NT2/D1 (cell line): Measurements from ENCODE around the gene MT1A.

ENCODE experiments used
- YY1 ChIP-seq: IDR thresholded peaks from 2 replicates; pipeline ENCODE4 v1.6.1; 2011; ENCODE audit not compliant: insufficient read length, insufficient read depth
- ZNF274 ChIP-seq: IDR thresholded peaks from 2 replicates; pipeline ENCODE4 v1.6.1; 2011; ENCODE audit warnings: mild to moderate bottlenecking, low read depth, low read length

DNA sequence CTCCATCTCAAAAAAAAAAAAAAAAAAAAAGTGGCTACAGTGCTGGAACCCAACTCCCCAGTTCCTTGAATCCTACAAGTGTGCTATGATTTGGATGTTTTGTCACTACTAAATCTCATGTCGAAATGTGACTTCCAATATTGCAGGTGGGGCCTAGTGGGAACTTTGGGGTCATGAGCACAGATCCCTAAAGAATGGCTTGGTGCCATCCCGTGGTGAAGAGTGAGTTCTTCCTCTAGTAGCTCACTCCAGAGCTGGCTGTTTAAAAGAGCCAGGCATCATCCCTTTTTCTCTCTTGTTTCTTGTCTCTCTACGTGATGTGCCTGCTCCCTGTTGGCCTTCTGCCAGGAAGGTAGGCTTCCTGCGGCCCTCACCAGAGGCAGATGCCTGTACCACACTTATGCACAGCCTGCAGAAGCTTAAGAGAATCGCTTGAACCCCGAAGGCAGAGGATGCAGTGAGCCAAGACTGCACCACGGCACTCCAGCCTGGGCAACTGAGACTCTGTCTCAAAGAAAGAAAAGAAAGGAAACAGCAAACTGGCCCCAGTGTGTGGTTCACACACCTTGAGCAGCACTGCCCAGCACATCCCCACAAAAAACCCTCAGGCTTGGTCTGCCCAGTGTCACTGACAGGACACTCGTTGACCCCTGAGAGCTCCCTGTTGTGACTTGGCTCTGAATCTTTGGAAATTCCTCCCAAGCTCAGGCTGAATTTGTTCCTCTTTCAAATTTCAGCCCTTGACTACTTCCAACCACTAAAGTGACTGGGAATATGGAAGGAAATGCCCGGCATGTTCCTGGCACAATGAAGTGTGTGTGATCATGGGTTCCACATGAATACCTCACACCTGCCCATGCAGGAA is 9.7 kb upstream of the MT1A start:
- no peak for TF ChIP-seq ZNF274
- no peak for TF ChIP-seq YY1
